HG02884 (cell line): ENCODE data around the gene FNIP1.
"Not testable (repeated sequence)": the region's sequence is repeated elsewhere in the genome, so short reads cannot be mapped to it uniquely, and the experiment has no call there.

Experiments used
- ATAC-seq: cut with Tn5 transposase; IDR thresholded peaks from one replicate; pipeline ENCODE4 v1.9.1; 2021; ENCODE audit warnings: mild to moderate bottlenecking, moderate library complexity; ENCODE audit not compliant: unreplicated experiment

Gene FNIP1

DNA sequence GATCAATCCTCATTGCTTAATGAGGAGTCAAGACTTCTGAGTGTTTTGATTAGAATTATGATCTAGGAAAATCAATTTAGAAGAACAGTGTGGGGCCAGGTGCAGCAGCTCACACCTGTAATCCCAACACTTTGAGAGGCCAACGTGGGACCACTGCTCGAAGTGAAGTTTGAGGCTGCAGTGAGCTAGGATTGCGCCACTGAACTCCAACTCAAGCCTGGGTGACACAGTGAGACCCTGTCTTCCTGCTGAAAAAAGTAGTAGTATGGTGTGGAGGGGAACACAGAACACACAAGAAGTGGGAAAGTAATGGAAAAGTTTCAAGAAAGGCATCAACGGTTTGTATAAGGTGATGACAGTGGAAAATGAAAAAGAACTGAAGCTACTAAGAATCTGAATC, 9.1 kb downstream of the FNIP1 start:
- no peak for ATAC-seq

DNA sequence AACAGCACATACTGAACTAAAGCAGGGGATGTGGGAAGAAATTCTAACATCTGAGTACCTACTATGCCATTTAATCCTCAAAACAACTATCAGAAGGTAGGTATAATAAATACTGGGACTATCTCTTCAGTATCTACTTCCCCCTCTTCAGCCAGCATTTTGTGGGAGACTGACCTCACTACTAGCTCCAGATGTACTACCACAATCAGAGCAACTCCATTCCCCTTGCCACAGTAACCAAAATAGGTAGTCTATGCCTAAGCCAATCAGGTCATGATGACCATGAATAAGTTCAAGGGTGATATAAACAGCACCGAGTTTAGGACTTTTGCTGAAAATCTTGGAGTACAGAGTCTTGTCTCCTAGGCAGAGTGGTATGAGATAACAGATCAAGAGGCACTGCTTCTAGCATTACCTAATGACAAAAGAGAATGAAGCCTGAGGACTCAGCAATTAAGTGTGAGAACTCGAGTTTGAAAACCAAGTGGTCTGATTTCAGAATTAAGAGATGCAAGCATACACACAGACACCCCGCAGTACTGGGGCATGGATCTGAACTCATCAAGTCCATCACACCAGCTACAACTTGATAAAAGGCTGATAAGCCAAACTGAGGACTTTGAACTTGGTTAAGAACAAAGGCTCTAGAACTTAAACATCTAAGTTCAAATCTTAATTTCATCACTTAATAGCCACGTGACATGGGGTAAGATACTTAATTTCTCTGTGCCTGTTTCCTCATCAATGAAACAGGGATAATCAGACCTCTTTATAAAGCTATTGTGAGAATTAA, 9.7 kb downstream of the FNIP1 start:
- ATAC-seq, result no peak

DNA sequence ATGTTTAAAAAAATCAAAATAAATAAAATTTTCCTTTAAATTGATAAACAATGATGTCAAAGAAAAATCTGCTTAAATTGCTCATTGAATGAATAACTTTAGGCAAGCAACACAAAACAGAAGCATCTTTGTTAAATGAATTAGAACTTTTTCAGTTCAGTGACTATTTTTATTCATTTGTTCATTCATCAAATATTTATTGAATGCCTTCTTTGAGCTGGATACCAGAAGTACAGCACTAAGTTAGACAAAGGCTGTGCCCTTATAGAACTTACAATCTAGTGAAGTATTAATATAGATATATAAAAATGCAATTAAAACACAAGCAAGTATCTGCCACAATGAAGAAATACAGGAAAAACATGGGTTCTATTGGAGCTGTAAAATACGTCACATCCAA, 10.8 kb downstream of the FNIP1 start:
- ATAC-seq, result no peak

GRCh38 chr5:131783874-131784273, 12.9 kb downstream of the FNIP1 start:
- no peak for ATAC-seq

- no peak for ATAC-seq
Observed at GRCh38 chr5:131783357-131783756, 13.5 kb downstream of the FNIP1 start.

- no peak for ATAC-seq
Observed at GRCh38 chr5:131782717-131783116, 14.1 kb downstream of the FNIP1 start.

DNA sequence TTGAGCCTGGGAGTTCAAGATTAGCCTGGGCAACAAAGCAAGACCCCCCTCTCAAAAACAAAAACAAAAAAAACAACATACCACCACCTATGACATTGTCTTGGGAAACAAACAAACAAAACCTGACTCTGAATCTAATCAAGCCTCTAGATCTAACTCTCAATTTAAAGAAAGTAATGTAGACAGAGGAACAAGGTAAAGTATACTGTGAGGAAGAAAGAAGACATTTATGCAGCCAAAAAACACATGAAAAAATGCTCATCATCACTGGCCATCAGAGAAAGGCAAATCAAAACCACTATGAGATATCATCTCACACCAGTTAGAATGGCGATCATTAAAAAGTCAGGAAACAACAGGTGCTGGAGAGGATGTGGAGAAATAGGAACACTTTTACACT, 18.7 kb downstream of the FNIP1 start:
- not testable (repeated sequence) for ATAC-seq

DNA sequence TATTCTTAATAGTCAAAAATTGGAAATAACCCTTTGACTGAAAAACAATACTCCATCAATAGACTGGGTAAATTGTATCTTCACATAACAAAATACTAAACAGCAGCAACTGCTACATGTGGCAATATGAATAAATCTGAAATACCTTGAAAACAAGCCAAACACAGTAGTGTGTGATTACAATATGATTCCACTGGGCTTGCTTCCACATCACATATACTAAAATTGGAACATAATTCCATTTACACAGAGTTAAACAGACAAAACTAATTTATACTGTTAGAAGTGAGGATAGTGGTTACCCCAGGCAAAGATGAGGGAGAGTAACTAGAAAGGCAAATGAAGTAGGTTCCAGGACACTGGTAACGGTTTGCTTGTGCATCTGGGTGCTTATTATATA, 20.4 kb downstream of the FNIP1 start:
- no peak for ATAC-seq

GRCh38 chr5:131774652-131775367, 22.0 kb downstream of the FNIP1 start:
- ATAC-seq, result no peak

DNA sequence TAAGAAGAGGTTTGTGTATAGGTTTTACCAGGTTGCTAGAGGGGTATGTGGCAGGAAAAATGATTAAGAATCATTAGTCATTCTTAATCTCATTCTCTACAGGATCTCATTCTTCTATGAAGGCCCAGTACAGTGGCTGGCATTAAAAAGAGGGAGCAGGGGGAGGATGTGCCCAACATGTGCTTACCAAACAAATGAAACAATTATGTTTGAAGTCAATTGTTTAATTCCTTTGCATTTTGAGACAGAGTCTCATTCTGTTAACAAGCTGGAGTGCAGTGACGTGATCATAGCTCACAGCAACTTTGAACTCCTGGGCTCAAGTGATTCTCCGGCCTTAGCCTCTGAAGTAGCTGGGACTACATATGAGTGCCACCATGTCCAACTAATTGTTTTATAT, 23.0 kb downstream of the FNIP1 start:
- ATAC-seq, result no peak

- ATAC-seq, result no peak
Observed at GRCh38 chr5:131771692-131772091, 25.1 kb downstream of the FNIP1 start.

- ATAC-seq, result no peak
Observed at GRCh38 chr5:131769961-131770360, 26.9 kb downstream of the FNIP1 start.

DNA sequence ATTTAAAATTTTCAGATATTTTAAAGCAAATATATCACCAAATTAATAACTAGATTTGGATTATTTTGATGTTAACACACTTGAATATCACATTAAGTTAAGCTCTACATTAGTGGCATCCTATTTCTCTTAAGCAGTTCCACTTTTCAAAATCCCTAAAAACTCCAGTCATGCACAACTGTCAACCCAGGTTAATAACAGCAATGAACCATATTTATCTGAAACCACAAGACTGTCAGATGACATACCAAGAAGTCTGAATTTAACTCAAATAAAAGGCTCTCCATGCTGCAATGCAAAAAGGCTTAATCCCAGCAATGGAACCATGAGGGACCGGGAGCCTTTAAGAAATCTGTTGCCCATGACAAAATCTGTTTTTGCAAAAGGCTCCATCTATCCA, 27.5 kb downstream of the FNIP1 start:
- ATAC-seq, result no peak

GRCh38 chr5:131767891-131768290, 28.9 kb downstream of the FNIP1 start:
- no peak for ATAC-seq

DNA sequence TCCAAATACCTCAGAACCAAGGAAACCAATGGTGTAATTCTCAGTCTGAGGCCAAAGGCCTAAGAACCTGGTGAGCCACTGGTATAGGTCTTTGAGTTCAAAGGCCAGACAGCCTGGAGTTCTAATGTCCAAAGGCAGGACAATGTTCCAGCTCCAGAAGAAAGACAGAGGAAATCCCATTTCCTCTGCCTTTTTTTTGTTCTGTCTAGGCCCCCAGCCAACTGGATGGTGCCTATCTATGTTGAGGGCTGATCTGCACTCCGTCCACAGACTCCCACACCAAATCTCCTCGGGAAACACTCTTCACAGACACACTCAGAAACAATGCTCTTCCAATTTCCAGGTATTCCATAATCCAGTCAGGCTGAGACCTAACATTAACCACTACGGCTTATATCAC, 30.1 kb downstream of the FNIP1 start:
- no peak for ATAC-seq

DNA sequence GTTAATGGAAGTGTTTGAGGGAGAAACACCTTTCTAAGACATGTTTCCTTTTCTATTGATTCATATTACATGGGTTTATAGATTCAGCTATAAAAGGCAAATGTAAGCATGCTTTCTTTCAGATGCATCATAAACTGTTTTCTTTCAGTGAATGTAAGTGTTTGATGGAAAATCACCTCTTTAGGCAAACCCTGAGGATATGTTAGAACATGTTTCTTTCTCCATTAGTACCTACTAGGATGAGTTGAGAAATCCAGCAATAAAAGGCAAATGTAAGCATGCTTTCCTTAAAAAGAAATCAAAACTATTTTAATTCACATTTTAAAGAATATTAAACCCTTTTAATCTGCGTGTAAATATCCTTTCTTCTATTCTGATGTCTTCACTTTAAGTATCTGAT, 31.6 kb downstream of the FNIP1 start:
- ATAC-seq, result no peak

GRCh38 chr5:131763968-131764367, 32.8 kb downstream of the FNIP1 start:
- no peak for ATAC-seq

DNA sequence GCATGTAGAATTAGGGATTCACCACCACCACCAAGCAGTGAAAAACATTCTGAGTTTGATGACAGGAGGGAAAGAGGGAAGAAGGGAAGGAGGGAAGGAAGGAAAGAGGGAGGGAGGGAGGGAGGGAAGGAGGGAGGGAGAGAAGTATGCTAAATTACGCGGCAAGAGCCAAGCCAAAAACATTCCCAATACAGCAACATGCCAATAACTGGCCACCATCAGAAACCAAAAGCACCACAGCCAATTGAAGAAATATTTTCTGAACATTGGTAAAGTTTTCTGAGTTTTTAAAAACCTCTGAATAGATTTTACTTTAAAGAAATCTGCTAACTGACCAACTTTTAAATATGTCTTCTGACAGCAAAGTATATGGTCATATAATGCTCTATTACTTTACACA, 36.0 kb downstream of the FNIP1 start:
- no peak for ATAC-seq

GRCh38 chr5:131759704-131760103, 37.1 kb downstream of the FNIP1 start:
- no peak for ATAC-seq

- ATAC-seq, result no peak
Observed at GRCh38 chr5:131758520-131758900, 38.3 kb downstream of the FNIP1 start.

DNA sequence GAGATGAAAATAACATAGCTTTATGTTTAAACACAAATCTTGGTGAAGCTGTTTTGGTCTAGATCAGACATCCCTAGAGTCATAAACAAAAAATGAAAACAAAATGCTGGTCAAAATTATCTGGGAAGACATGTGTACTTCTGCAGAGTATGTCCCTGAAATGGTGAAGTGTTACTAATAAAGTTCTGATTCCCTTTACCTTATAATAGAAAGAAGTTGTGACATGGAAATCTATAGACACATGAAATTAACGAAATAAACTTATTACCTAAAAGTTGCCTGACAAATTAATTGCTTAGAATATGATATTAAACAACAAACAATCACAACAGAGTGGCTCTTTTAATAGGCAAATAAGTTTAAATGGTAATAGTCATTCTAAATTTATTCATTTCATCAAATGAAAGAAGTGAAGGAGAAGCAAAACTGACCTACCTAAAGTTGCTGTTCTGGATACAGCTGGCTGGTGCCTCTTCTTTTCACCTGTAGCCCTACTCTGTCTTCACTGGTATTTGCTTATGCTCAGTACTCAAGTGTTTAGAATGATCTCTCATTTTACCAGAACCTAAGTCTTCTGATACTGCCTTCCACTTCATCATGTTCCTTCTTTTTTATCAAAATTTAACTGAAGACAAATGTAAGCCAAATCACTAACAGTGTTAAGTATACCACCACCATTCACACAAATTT, 38.8 kb downstream of the FNIP1 start:
- peak; percentile 56 for ATAC-seq

DNA sequence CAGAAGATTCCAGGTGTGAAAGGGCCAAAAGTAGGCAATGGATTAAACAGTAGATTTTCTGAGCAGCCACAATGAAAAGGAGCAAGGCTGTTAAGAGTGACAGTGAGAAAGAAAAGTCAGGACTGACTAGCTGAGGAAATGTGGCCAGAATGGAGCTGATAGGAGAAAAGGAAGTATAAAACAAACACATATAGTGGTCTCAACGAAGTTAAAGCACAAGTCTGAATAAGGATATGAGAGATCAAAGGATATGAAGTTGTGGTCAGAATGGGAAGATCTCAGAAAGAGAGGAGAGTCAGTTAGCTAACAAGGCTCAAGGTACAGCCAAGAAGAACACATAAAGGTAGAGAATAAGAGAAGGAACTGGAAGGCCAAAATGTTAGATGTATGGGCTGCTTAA, 39.9 kb downstream of the FNIP1 start:
- no peak for ATAC-seq
